Inflammatory macrophage treated with lipopolysaccharide for 4 hours (primary cell): Measurements from ENCODE around the gene SLC35A2.

Experiments used
- DNase-seq: peaks from one replicate; pipeline ENCODE4 v3.0.0-alpha.2; 2020

Gene SLC35A2

DNA sequence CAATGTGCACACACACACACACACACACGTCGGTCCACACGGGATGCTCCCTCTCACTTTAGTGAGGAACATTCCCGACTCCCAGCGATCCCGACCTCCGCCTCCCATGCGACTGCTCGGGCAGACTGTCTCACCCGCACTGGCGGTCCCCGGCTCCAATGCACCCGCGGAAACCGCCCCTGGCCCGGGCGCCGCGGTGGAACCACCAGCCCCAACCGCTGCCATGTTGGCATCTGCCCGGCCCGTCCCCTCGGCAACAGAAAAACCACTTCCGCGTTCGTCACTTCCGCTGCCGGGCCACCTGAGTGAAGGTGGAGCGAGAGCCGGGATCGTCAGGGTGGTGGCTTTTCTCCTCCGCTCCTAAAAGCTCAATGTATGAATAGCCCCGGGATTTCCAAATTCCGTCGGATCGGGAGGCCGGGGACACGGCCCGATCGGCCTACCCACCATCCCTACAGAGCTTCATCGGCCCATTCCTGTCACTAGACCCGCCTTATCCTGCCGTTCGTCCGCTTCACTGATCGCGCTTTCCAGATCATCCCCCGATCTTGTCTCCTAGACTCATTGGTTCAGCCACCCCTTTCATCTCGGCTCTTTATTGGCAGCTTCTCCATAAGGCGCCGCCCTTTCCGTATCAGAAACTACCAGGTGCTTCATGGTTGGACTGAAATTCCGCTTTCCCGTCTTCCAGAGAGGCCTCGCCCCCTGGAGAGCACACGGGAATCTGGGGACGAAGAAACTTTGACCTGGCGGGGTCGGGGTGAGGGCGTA lies at the start of gene SLC35A2:
Gene SLC35A2 (minus strand): TSS at position 235 of the 771 bp plus-strand sequence. CDS start 10 bp downstream, at position 225.
- DNase-seq: peak; percentile 64

DNA sequence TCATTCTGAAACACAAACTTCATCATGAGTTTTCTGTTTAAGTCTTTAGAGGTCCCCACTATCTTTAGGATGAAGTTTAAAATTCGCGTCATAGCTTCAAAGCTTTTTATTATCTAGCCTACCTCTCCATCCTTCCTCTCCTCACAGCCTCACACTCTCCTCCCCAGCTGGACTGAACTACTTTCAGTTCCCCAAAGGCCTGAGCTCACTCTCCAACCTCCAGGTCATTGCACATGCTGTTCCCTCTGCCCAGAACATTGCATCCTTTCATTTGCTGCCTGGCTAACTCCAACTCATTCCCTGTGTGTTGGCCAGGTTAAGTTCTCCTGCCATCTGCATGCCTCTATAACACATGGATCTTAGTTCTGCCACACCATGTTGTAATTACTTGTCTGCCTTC lies 48.8 kb upstream of the SLC35A2 start:
- peak; percentile 55 for DNase-seq

DNA sequence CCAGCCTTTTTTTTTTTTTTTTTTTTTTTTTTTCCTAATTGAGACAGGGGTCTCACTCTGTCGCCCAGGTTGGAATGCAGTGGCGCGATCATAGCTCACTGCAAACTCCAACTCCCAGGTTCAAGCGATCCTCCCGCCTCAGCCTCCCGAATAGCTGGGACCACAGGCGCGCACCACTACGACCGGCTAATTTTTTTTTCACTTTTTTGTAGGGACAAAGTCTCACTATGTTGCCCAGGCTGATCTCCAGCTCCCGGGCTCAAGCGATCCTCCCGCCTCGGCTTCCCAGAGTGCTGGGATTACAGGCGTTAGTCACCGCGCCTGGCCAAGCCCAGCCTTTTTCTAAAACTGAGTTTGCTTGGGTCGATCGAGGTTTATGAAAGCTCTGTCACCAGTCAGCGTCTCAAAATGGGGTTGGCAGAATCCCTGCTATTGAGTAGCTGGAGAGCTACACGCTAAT lies 47.2 kb upstream of the SLC35A2 start:
- peak; percentile 25 for DNase-seq

DNA sequence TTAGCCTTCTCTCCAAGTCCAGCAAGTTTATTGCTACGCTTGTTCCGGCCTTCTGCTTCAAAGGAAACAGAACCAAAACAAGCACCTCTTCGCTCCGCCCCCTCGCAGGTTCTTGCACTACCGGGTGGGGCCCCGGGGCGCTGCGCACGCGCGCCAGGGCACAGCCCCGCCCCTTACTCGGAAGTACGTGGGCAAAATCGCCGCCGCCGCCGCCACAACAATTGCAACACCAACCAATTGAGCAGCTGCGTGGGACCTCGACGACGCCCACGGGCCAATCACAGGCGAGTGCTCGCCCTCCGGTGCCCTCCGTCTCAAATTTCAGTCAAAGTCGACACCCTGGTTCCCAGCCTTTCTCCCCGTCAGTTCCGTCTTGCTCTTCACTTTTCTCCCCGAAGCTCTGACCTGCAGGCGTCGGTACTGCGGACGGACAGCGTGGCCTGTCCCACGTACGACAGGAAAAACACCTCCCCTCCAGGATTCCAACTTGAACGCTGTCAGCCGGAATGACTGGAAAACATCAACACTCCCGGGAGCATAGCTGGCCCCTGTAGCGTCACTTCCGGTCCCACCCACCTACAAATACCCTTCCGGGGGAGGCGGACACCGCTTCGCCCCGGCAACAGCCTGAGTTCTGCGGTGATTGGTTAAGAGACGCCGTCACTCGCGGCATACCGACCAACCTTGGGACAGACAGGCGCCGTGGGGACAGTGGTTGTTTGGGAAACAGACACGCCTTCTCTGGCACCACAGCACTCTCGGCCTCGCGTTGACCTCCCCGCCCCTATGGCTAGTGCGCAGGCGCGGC lies 46.6 kb upstream of the SLC35A2 start:
- DNase-seq: peak; percentile 95

DNA sequence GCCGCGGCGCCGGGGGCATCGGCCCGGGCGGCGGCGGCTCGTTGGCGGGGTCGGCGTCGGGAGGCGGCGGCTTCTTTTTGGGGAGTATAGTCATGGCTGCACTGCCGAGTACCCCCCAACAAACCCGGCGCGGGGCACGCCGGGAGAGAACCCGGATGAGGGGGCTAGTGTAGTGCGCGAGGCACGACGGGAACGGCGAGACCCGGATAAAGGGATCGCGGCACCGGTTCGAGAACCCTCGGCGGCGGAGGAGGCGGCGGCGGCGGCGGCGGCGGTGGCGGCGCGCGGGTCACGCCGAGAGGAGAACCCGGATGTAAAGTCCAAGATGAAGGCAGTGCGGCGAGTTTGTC lies 46.0 kb upstream of the SLC35A2 start, which contains the start of gene OTUD5:
Gene OTUD5 (minus strand): TSS at position 131 of the 350 bp plus-strand sequence. CDS start 37 bp downstream, at position 94.
- peak; percentile 67 for DNase-seq

DNA sequence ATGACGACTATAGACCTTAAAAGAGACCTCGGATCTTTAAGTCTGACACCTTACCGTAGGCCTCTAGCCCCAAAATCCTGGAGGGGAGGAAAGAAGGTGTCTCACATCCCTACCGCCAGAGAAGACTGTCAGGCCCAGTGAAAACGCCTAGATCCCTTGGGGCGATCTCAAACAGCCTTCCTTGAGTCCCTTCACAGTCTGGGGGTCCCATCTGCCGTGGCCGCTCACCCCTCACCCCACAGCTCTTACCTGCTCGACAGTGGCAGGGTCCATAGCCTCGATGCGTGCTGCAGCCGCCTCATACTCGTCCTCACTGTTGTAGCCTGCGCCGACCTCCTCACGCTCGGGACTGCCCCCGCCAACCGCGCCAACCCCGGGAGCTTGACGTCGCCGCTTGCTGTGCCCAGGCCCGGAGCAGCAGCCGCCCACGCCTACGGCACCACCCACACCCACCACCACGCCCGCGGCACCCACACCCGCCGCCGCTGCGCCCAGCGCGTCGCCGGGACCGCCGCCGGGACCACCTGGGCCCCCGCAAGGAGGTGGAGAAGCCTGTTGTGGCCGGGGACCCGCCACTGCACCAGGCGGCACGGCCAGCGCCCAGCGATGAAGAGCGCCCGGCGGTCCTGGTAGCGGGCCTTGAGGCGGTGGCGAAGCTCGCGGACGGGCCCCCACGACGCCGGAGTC lies 45.4 kb upstream of the SLC35A2 start:
- DNase-seq: peak; percentile 19

DNA sequence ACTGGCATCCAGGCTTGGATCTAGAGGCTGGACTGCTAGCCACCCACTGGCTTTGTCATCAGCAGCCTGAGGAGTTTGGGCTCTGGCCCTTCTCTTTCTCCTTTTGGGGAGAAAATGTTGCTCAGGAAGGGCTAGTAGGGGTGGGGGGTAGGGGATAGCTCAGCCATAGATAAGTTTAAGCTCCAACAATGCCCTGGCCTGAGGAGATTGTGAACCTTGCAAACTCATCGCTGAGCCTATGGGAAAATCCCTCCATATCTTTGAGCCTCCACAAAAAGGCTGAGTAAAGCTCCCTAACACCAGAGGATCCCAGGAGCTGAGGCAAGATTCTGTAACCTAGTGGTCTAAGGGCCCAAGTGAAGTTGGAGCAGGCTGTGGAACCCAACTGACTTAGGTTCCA lies 37.1 kb upstream of the SLC35A2 start:
- no peak for DNase-seq

DNA sequence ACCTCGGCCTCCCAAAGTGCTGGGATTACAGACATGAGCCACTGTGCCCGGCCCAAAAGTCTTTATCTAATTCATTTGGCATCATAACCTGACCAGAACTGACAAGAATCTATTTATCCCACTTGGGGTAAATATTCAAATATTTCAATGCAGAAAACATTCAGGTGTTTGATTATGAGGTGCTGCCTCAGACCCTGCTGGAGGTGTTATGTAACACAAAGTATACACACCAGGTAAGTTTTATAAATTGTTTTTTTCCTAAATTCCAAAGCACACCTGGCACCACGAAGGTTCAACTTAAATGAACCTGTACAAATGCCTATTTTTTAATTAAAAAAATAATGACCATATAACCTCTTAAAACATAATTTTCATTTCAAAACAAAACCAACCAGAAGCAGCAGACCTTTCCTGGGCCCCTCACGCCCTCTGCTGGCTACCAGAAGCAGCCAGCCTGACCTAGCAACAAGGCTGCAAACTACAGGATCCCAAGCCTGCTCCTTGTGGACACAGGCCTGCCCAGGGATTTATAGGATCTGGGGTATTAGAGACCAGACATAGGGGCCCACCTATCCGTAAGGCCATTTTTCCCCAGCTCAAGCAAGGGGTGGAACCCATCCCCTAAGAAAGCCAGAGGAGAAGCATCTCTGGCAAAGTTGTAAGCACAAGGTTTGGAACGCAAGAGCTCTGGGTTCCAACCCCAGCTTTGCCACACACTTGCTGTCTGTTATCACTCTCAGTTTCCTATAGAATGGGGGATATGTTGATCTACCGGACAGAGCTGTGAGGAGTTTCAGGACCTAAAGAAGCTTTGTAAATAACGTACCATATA lies 34.3 kb upstream of the SLC35A2 start:
- peak; percentile 46 for DNase-seq

DNA sequence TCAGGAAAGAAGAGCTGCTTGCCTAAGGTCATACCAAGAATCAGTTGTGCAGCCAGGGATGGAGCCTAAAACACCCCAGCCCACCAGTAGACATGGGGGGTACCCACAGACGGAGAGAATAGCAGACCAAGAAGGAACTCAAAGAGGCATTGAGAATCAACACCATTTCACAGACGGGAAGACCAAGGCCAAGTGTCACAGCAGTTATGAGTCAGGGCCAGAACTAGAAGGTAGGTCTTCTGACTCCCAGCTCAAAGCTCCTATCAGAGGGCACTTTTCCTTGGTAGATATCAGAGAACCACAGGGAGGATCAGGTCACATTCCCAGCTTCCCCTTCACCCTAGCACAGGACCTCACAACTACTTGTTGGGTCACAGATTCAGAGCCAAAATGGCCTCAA lies 31.4 kb upstream of the SLC35A2 start:
- no peak for DNase-seq

DNA sequence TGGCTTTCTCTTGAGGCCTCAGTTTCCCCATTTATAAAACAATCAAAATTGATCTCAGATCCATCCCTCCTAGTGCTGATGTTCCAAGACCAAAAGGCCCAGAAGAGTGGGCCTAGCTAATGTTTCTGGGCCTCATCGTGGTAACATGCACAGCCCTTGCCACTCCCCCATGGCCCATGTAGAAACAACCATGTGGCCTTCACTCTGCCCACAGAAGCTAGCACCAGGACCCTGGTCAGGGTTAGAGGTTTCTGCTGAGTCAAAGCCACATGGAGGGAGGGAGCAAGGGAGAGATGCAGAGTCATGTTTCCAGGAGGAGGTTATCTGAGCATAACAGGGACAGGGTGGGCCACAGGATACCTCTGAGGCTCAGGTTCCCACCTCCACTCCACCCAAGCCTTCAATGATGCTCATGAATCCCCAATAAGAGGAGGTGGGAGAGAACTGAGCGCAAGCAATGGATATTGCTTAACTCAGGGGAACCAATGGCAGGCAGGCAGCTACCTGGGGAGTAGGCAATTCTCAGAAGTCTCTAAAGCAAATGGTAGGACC lies 29.0 kb upstream of the SLC35A2 start:
- no peak for DNase-seq

DNA sequence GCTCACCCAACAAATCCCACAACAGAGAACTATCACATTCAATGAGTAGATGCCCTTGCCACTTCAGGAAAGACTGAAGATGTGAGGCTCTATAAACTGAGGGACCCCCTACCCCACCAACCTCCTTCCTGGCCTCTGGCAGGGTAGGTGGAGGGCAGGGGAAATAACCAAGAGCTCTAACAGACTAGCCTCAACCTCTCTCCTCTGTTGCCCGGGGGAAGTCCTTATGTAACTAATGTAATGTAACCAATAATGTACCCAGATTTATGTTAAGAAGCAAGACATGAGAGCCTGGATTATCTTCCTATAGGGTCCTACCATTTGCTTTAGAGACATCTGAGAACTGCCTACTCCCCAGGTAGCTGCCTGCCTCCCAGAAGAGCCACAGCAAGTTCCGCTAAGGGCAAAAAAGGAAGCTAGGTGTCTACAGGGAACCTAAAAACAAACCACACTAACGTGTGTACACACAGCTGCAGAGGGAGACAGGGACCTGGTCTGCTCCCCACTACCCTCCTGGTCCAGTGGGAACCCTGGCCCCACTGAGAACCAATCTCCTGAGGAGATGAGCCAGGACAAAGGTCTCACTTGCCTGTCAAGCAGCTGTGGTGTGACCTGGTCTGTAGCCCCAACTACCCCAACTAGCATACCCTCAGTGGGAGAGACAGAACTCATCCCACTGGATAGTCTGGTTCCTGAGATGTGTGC lies 28.2 kb upstream of the SLC35A2 start:
- no peak for DNase-seq

DNA sequence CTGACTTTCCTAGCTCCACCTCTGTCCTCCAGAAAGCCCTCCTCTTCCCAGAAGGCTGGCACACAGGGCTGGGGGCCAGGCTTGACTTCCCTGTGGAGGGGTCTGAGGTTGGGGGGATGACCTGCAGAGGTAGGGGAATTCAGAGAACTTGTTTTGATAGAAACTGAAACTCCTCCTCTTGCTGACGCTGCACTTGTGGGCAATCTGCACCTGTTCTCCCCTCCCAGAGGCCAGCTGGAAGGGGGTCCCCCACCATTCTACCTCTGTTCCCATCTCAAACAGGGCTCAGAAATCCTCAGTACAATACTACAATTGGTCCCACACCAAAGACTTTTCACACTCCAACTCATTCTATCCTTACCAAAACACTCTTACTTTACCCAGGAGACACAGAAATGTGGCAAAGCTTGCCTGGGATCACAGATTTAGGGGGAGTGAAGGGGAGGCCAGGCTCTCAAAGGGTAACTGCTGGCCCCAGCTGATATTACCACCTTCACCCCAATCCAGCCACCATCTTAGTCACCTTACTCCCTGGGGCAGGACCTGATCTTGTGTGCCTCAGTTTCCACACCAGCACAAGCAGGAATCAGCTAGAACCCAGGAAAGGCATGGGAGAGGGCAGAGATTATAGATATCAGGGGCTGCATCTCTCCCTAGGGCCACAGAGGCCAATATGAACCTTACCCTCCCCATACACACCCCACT lies 27.4 kb upstream of the SLC35A2 start:
- no peak for DNase-seq

DNA sequence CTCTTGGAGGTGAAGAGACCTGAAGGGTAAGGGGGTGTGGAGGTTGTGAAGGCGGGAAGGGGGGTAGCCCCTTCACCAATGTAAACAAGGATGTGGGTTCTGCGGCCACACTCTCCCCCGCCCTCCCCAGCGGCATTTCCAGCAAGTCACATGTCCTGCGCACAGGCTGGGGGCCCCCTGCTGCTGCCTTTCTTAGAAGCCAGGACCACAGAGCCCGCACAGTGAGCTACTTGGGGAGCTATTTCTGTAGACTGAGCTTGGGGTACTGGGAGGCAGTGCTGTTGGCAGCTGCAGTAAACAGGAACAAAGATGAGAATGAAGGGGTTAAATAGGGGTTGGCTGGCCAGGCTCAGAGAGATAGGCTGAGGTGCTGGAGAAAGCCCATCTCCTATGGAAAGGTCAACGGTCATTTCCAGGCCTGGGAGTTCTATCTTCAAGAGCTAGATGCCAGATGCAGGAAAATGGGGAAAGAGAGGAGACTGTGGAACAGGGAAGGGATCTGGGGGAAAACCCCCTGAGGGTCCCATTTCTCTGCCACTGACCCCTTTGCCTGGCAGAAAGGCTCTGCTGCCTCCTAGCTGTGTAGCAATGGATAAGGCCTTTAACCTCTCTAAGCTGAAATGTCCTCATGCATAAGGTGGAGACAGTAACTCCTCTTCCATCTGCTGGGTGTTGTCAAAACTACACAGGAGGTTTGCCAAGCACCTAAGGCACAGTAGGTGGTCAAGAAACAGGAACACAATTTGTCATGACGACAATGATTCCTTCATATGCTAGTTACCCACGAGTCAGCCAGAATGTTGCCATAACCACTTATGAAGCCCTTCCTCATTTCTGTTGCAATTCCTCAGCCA lies 25.8 kb upstream of the SLC35A2 start:
- DNase-seq: peak; percentile 87

DNA sequence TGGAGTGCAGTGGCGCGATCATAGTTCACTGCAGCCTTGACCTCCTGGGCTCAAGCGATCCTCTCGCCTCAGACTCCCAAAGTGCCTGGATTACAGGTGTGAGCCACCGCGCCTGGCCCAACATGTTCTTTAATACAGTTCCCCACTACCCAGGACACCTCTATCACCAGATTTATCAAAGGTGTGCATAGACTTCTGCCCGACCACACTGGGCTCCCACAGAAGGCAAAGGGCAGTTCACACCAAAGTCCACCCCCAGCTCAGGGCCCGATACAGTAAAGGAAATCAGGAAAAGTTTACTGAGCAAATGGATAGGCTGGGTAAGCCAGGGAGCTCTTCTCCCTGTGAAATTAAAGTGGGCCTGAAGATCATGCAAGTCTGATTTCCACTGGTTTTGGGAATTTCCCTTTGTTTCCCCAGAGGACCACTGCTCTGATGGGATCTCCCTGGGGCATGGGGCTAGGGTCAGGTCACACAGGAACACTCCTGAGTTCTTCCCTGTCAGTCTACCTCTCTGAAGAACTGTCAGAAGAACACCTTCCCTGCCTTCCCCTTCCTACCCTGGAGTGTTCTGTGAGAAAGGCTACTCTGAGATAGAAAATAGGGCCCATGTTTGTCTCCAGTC lies 25.1 kb upstream of the SLC35A2 start:
- DNase-seq: peak; percentile 67

DNA sequence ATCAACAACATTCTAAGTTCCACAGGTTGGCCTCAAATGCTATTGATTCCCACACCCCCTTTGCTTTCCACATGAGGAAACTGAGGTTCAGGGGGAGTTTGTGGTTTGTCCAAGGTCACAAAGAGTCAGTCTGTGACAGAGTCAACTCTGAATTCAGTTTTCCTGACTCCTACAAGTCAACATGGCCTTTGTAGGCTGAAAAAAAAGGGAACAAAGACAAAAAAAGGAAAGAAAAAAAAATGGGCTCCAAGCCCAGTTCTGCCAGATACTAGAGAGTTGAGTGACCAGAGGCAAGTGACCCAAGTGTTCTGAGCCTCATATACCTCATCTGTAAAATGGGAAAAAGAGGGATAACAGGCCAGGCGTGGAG lies 23.8 kb upstream of the SLC35A2 start:
- peak; percentile 48 for DNase-seq

DNA sequence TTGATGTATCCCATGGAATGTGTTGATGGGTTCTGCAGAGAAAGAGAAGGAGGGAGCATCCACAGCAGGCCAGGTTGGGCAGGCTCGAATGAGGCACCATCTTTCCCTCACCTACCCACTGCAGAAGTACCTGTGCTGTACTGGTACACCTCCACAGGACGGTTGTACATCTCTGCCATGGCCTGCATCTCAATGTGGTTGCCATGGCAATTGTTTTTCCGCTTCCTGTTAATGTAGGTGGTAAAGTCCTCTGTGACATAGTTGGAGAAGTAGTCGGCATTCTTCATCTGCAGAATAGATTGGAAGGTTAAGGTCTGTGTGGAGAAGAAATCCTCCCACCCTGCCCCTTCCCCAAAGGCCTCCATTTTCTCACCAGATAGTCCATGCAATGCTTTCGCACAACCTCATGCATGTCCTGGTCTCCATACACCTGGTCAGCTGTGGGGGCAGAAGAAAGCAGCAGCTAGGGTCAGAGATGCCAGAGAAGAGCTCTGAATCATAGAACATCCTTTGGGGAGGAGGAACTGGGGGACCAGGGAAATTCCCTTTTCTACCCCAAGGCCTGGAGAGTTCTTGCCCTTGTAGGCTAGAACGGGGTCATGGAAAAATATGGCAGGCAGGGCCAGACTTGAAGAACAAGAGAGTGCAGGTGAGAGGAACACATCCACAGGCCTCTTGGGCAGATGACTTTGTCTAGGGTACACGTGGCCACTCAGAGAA lies 23.3 kb upstream of the SLC35A2 start:
- peak; percentile 63 for DNase-seq

DNA sequence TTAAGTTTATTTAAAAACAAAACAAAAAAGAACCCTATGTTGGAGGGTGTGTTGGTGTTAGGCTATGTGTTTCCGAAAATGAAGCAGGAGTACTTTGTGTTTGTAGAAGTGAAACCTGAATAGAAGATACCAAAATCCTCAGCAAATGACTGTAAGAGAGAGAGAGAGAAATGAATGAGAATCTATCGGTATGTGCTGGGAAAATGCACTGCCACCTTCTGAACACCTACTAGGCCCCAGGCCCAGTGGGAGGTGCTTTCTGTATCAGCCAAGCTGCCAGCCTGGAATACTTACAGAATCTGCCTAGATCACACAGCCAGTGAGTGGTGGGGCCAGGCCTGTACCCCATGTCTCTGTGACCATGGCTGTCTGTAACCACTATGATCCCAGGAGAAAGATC lies 22.3 kb upstream of the SLC35A2 start:
- DNase-seq: no peak

DNA sequence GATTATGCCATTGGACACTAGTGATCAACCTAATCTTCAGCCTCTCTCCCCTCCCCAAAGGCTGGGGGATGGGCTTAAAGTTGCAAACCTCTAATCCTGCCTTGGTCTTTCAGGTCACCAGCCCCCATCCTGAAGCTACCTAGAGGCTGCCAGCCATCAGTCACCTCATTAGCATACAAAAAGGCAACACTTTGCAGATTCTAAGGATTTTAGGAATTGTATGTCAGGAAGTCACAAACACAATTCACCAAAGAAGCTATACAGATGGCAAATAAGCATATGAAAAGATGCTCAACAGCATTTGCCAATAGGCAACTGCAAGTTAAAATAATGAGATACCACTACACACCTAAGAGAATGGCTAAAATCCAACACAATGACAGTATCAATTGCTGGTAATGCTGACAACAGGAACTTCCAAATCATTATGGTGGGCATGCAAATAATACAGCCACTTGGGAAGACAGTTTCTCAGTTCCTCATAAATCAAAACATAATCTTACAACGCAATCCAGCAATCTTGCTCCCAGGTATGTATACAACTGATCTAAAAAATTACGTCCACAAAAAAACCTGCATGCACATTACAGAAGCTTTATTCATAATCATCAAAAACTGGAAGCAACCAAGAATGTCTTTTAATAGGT lies 16.4 kb upstream of the SLC35A2 start:
- no peak for DNase-seq
